ENCODE data around the gene BRD3. TPM values are rescaled to one million over a fixed set of nuclear protein-coding genes. Genes with fewer than 3 reads are reported as not detected.

The BRD3 gene
- total RNA-seq, 1 experiment from 2014 or later, result 63.1 TPM

GRCh38 chr9:134040781-134041648 is 26.8 kb downstream of the BRD3 start:
- Histone ChIP-seq H3K56ac (ENCODE audit: insufficient read length, low read depth, low read length) (no peak overlapping the region), H3K23ac (ENCODE audit: insufficient read length, low read depth, low read length) (no peak overlapping the region), H2AK5ac (ENCODE audit: insufficient read length, low read length) (no peak overlapping the region), H3K9me3 (ENCODE audit: control insufficient read depth, low read depth, low read length) (no peaks in the 10 kb centered on the region), H4K20me1 (ENCODE audit: control insufficient read depth, insufficient read depth, insufficient read length) (no peaks in the 10 kb centered on the region), H4K5ac (ENCODE audit: insufficient read length, low read depth, low read length) (no peak overlapping the region), H3K27me3 (ENCODE audit: insufficient read depth, low read length) (no peaks in the 10 kb centered on the region), H2BK12ac (ENCODE audit: insufficient read length, low read depth, low read length) (no peak overlapping the region), H3K79me2 (ENCODE audit: insufficient read depth, low read length) (no peaks in the 10 kb centered on the region), H2BK20ac (ENCODE audit: low read depth, low read length, poor library complexity, severe bottlenecking) (no peak overlapping the region), H3T11ph (ENCODE audit: low read length) (no peak overlapping the region), H3K79me1 (ENCODE audit: insufficient read depth, low read depth, low read length, poor library complexity, severe bottlenecking) (no peaks in the 10 kb centered on the region), H2AFZ (ENCODE audit: low read length) (no peak overlapping the region), H2BK120ac (ENCODE audit: low read depth, low read length, poor library complexity, severe bottlenecking) (no peak overlapping the region), H3K23me2 (ENCODE audit: insufficient read length, low read depth, low read length, poor library complexity, severe bottlenecking) (no peaks in the 10 kb centered on the region), H3K9ac (ENCODE audit: extremely low read depth, insufficient read length, low read length) (no peak overlapping the region), H3K18ac (ENCODE audit: insufficient read length, low read depth, low read length) (no peak overlapping the region), H3K4ac (ENCODE audit: low read depth, low read length) (no peak overlapping the region), H2BK15ac (ENCODE audit: low read depth, low read length) (no peak overlapping the region), H3K4me2 (ENCODE audit: insufficient read depth, insufficient read length, low read length) (no peak overlapping the region), H4K8ac (replicated peaks; ENCODE audit: insufficient read length, low read depth, low read length) (no peak overlapping the region), H2BK5ac (ENCODE audit: insufficient read length, low read length) (no peak overlapping the region), H3K4me1 (ENCODE audit: insufficient read depth, low read length) (no peaks in the 10 kb centered on the region), H3K14ac (ENCODE audit: insufficient read depth, low read length) (no peak overlapping the region), H4K91ac (ENCODE audit: insufficient read length, low read depth, low read length) (no peak overlapping the region), H3K27ac (ENCODE audit: insufficient read length, low read depth, low read length) (no peak overlapping the region)
- Mint-ChIP-seq H3K4me3 (no peak overlapping the region; a peak in 1 of 5 replicates), H3K36me3 (ENCODE audit: insufficient read depth in 1 of 3, low read depth in 3 of 3) (peaks cover 45 to 90% (median 79%) of the 10 kb centered on the region in 3 experiments), H3K4me1 (no peaks in the 10 kb centered on the region), H3K27ac (no peak overlapping the region), H3K27me3 (ENCODE audit: low read depth) (no peaks in the 10 kb centered on the region; the same call in 1 of the 2 replicates), H3K9me3 (no peaks in the 10 kb centered on the region)
- WGBS (ENCODE audit: extremely low coverage, insufficient read length, low lambda C conversion rate), result no CpG with 5 or more reads among the region's 21 CpGs
- TF ChIP-seq CTCF (conservative IDR thresholded peaks at IDR 0.05), result no peak
- no peak for DNase-seq

All from H9 (cell line).